Activated CD4-positive, alpha-beta T cell treated with anti-CD3 and anti-CD28 coated beads for 48 hours (primary cell): ENCODE data around the gene DIP2A.
"Not testable (repeated sequence)": the region's sequence is repeated elsewhere in the genome, so short reads cannot be mapped to it uniquely, and the experiment has no call there.

Source experiments
- DNase-seq: peaks from one replicate; pipeline ENCODE4 v3.0.0-alpha.2; 2020

Gene DIP2A

GRCh38 chr21:46426313-46427046 is 32.2 kb upstream of the DIP2A start:
- no peak for DNase-seq

- DNase-seq, result no peak
Measured at GRCh38 chr21:46427516-46427915, 31.2 kb upstream of the DIP2A start.

- DNase-seq, result no peak
Measured at GRCh38 chr21:46428286-46428685, 30.4 kb upstream of the DIP2A start.

- no peak for DNase-seq
Measured at GRCh38 chr21:46428987-46429710, 29.5 kb upstream of the DIP2A start.

- DNase-seq, result no peak
Measured at GRCh38 chr21:46429754-46430681, 28.7 kb upstream of the DIP2A start.

GRCh38 chr21:46431448-46431847 is 27.2 kb upstream of the DIP2A start:
- no peak for DNase-seq

- DNase-seq, result no peak
Measured at GRCh38 chr21:46431884-46432488, 26.7 kb upstream of the DIP2A start.

GRCh38 chr21:46433116-46433515 is 25.6 kb upstream of the DIP2A start:
- not testable (repeated sequence) for DNase-seq

- no peak for DNase-seq
Measured at GRCh38 chr21:46434322-46434958, 24.3 kb upstream of the DIP2A start.

- DNase-seq, result no peak
Measured at GRCh38 chr21:46435786-46436227, 22.9 kb upstream of the DIP2A start.

- no peak for DNase-seq
Measured at GRCh38 chr21:46436621-46437020, 22.1 kb upstream of the DIP2A start.

GRCh38 chr21:46437096-46437498 is 21.6 kb upstream of the DIP2A start:
- DNase-seq, result no peak

- DNase-seq, result no peak
Measured at GRCh38 chr21:46437511-46437910, 21.2 kb upstream of the DIP2A start.

- DNase-seq, result no peak
Measured at GRCh38 chr21:46438241-46438640, 20.4 kb upstream of the DIP2A start.

GRCh38 chr21:46439906-46440305 is 18.8 kb upstream of the DIP2A start:
- DNase-seq, result no peak

GRCh38 chr21:46441331-46441730 is 17.4 kb upstream of the DIP2A start:
- DNase-seq, result no peak

GRCh38 chr21:46441961-46442498 is 16.7 kb upstream of the DIP2A start:
- no peak for DNase-seq

- DNase-seq, result no peak
Measured at GRCh38 chr21:46442938-46443337, 15.8 kb upstream of the DIP2A start.

GRCh38 chr21:46443910-46444309 is 14.8 kb upstream of the DIP2A start:
- no peak for DNase-seq

GRCh38 chr21:46448108-46448507 is 10.6 kb upstream of the DIP2A start:
- no peak for DNase-seq

- DNase-seq, result not testable (repeated sequence)
Measured at GRCh38 chr21:46448855-46449254, 9.8 kb upstream of the DIP2A start.

- DNase-seq, result no peak
Measured at GRCh38 chr21:46452710-46453109, 6.0 kb upstream of the DIP2A start.
